Measurements from ENCODE around the gene EMID1.

- TF ChIP-seq ARNT (IDR thresholded peaks at IDR 0.05) (no peak), FOXK2 (IDR thresholded peaks at IDR 0.05) (no peak), ELF4 (IDR thresholded peaks at IDR 0.05) (no peak), TARDBP (IDR thresholded peaks at IDR 0.05) (no peak), FOXA1 (IDR thresholded peaks at IDR 0.05) (no peak), SUZ12 (IDR thresholded peaks at IDR 0.05) (no peak)
These were observed 59.6 kb downstream of the EMID1 start for GRCh38 chr22:29265305-29265704.

Measured in HEK293T (cell line).